Raji (cell line): Measurements from ENCODE around the gene ANO7.

ENCODE experiments used
- POLR2A ChIP-seq: IDR thresholded peaks from 2 replicates; pipeline ENCODE4 v1.6.1; 2011; ENCODE audit warnings: low read depth, low read length, control low read depth; ENCODE audit not compliant: insufficient read depth

ANO7 gene

GRCh38 chr2:241209271-241209670 lies 20.8 kb downstream of the ANO7 start:
- TF ChIP-seq POLR2A = no peak

- TF ChIP-seq POLR2A = no peak
Observed at GRCh38 chr2:241211276-241211675, 22.8 kb downstream of the ANO7 start.

- TF ChIP-seq POLR2A = no peak
Observed at GRCh38 chr2:241213041-241213440, 24.6 kb downstream of the ANO7 start.

- no peak for TF ChIP-seq POLR2A
Observed at GRCh38 chr2:241213567-241213966, 25.1 kb downstream of the ANO7 start.

- TF ChIP-seq POLR2A = no peak
Observed at GRCh38 chr2:241214209-241214608, 25.7 kb downstream of the ANO7 start.

- no peak for TF ChIP-seq POLR2A
Observed at GRCh38 chr2:241214766-241215165, 26.3 kb downstream of the ANO7 start.

- TF ChIP-seq POLR2A = no peak
Observed at GRCh38 chr2:241215421-241215820, 26.9 kb downstream of the ANO7 start.

- TF ChIP-seq POLR2A = no peak
Observed at GRCh38 chr2:241216211-241216761, 27.8 kb downstream of the ANO7 start.

- no peak for TF ChIP-seq POLR2A
Observed at GRCh38 chr2:241217320-241218031, 29.0 kb downstream of the ANO7 start.

GRCh38 chr2:241218131-241219029 lies 29.9 kb downstream of the ANO7 start:
- TF ChIP-seq POLR2A = no peak

- no peak for TF ChIP-seq POLR2A
Observed at GRCh38 chr2:241219030-241219382, 30.5 kb downstream of the ANO7 start.

GRCh38 chr2:241219856-241220356 lies 31.4 kb downstream of the ANO7 start:
- no peak for TF ChIP-seq POLR2A

GRCh38 chr2:241223211-241224017 lies 34.9 kb downstream of the ANO7 start:
- no peak for TF ChIP-seq POLR2A

- TF ChIP-seq POLR2A = no peak
Observed at GRCh38 chr2:241224018-241224850, 35.8 kb downstream of the ANO7 start.

- TF ChIP-seq POLR2A = no peak
Observed at GRCh38 chr2:241224851-241225438, 36.5 kb downstream of the ANO7 start.
